ENCODE results near the gene CARD10.

The CARD10 gene

DNA sequence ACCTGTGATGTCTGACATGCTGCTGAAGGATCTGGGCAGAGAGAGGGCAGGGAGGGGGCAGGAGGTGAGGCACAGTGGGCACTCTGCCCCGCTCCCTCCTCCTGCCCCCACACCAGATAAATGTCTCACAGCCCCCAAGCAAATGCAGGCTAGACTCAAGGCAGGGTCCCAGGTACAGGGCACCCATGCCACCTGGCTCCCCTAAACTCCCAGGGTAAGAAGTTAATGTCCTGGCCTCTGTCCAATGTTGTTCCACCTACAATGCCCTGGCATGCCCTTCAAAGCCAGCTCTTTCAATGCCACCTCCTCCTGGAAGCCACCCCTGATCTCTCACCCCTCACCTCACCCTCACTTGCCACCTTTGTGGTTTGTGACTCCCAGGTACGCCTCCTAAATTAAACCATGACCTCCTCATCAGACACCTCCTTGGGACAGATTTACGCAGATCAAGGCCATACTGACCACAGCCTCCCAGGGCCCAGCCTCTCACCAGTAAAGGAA lies 16.0 kb downstream of the CARD10 start:
- no peak for TF ChIP-seq CTCF (IDR thresholded peaks at IDR 0.05; ENCODE audit: control insufficient read depth, insufficient read depth, low read depth, low read length, missing control alignments)
- H3K4me3 ChIP-seq (ENCODE audit: control insufficient read depth, low read depth, low read length), result no peak overlapping the region
- DNase-seq (ENCODE audit: low read depth), result no peak

GRCh38 chr22:37502342-37503182 lies 16.7 kb downstream of the CARD10 start:
- H3K4me3 ChIP-seq (ENCODE audit: control insufficient read depth, low read depth, low read length), result no peak overlapping the region
- TF ChIP-seq CTCF (IDR thresholded peaks at IDR 0.05; ENCODE audit: control insufficient read depth, insufficient read depth, low read depth, low read length, missing control alignments), result no peak
- DNase-seq (ENCODE audit: low read depth), result no peak

DNA sequence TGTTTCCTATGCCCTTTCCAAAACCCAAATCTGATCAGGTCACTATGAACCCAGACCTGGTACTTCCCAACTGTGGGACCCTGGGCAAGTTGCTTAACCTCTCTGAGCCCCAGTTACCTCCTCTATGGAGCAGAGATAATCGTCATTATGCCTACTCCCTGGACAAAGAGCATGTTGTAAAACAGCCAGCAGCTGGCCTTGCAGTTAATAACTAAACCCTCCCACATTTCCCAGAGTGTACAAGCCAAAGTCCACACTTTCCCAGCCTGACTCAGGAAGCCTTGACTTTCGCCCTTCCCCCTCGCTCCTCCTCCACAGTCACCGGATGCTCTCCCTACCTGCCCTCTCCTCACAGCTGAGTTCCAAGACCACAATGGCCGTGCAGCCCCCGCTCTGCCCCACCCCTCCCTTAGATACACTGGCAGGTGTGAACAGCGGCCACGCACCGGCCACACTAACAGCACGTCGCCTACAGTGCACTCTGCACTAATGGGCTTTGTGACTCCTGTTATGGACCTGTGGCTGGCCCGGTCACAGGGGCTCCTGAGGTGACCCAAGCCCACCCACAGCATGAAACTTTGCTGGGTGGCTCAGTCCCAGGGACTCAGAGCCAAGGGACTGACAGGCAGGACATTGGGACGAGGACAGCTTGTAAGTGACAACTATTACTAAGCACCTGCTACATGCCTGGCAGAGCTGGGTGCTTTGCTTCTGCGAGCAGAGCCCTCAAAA lies 17.4 kb downstream of the CARD10 start:
- H3K4me3 ChIP-seq (ENCODE audit: control insufficient read depth, low read depth, low read length), result no peak overlapping the region
- peak; percentile 51 for DNase-seq (ENCODE audit: low read depth)
- TF ChIP-seq CTCF (IDR thresholded peaks at IDR 0.05; ENCODE audit: control insufficient read depth, insufficient read depth, low read depth, low read length, missing control alignments), result no peak

GRCh38 chr22:37500745-37501609 lies 18.2 kb downstream of the CARD10 start:
- H3K4me3 ChIP-seq (ENCODE audit: control insufficient read depth, low read depth, low read length), result no peak overlapping the region
- no peak for DNase-seq (ENCODE audit: low read depth)
- no peak for TF ChIP-seq CTCF (IDR thresholded peaks at IDR 0.05; ENCODE audit: control insufficient read depth, insufficient read depth, low read depth, low read length, missing control alignments)

DNA sequence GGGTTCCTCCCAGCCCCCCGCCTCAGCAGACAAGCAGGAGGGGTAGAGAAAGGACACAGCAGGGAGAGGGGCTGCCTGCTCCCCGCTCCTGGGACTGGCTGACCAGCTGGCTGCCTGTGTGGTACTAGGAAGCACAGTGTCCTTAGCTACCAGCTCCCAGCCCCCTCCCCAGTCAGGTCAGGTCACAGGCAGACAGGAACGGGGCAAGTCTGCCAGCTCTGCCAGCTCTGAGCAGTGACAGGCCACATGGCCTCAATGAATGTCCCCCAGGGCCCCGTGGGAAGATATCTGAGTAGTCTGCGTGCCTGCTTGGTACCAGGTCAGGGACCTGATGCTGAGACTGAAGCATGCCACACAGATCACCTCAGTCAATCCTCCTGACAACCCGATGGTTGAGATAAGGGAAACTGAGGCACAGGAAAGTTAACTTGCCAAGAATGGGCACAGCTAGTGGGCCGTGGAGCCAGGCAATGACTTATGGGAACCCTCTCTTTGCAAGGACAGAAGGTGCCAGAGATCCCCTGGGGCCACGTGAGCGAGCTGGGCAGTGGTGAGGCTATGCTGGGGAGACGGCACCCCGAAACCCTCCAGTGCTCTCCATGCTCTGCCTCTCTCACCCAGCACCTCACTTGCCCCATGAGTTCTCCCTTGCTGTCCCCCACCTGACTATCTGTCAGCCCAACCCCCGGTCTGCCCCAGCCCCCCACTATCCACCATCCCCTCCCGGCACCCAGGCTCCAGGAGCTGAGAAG lies 19.2 kb downstream of the CARD10 start:
- no peak for TF ChIP-seq CTCF (IDR thresholded peaks at IDR 0.05; ENCODE audit: control insufficient read depth, insufficient read depth, low read depth, low read length, missing control alignments)
- no peak for DNase-seq (ENCODE audit: low read depth)
- no peak overlapping the region for H3K4me3 ChIP-seq (ENCODE audit: control insufficient read depth, low read depth, low read length)
